ENCODE results near the gene MDFIC.

The MDFIC gene

DNA sequence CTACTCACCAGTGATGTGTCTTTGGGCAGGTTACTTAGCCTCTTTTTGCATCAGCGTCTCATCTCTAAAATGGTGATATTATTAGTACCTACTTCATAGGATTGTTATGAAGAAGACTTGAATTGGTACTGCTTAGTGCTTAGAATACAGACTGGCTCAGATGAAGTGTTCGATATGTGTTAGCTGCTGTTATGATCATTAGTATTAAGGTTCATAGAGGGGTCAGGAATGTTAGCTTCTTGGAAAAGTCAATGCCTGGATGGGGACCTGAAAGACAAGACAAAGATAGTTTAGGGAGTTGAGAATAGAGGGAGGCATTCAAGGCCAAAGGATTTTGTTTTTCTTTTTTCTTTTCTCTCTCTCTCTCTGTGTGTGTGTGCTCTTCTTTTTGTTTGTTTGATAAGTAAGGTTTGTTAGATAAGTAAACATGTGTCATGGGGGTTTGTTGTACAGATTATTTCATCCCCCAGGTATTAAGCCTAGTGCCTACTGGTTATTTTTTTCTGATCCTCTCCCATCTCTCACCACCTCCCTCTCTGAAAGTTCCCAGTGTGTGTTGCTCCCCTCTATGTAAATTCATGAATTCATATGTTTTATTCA is 63.3 kb downstream of the MDFIC start:
- peaks cover 99% of the 10 kb centered on the region for H3K79me2 ChIP-seq (ENCODE audit: low read length)
- peaks cover 36% of the 10 kb centered on the region for H3K4me1 ChIP-seq (ENCODE audit: low read length)
- H3K9ac ChIP-seq (ENCODE audit: low read length), result no peak overlapping the region
- H3K9me2 ChIP-seq (replicated peaks; ENCODE audit: insufficient read depth, low read length), result no peaks in the 10 kb centered on the region
- H3K27ac ChIP-seq (ENCODE audit: low read length), result no peak overlapping the region
- no peak overlapping the region for H2AFZ ChIP-seq (ENCODE audit: low read length)
- peaks cover 28% of the 10 kb centered on the region for H3K36me3 ChIP-seq (replicated peaks; ENCODE audit: insufficient read depth, low read length)
- no peaks in the 10 kb centered on the region for H4K20me1 ChIP-seq (ENCODE audit: insufficient read depth, low read length)
- H3K4me2 ChIP-seq (ENCODE audit: low read depth, low read length), result no peak overlapping the region
- H3K4me3 ChIP-seq (ENCODE audit: low read length), result no peak overlapping the region
- DNase-seq, result no peak
- H3K27me3 ChIP-seq (replicated peaks; ENCODE audit: insufficient read depth, low read length), result no peaks in the 10 kb centered on the region
- no peaks in the 10 kb centered on the region for H3K9me3 ChIP-seq (replicated peaks; ENCODE audit: insufficient read depth, low read length)
- TF ChIP-seq, protein P1, sequence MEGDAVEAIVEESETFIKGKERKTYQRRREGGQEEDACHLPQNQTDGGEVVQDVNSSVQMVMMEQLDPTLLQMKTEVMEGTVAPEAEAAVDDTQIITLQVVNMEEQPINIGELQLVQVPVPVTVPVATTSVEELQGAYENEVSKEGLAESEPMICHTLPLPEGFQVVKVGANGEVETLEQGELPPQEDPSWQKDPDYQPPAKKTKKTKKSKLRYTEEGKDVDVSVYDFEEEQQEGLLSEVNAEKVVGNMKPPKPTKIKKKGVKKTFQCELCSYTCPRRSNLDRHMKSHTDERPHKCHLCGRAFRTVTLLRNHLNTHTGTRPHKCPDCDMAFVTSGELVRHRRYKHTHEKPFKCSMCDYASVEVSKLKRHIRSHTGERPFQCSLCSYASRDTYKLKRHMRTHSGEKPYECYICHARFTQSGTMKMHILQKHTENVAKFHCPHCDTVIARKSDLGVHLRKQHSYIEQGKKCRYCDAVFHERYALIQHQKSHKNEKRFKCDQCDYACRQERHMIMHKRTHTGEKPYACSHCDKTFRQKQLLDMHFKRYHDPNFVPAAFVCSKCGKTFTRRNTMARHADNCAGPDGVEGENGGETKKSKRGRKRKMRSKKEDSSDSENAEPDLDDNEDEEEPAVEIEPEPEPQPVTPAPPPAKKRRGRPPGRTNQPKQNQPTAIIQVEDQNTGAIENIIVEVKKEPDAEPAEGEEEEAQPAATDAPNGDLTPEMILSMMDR (IDR thresholded peaks at IDR 0.05; ENCODE audit: low read length), result no peak
- TF ChIP-seq EZH2phosphoT487 (IDR thresholded peaks at IDR 0.05; ENCODE audit: low read length), result no peak
- no peak for TF ChIP-seq EZH2 (optimal IDR thresholded peaks at IDR 0.05; ENCODE audit: low read depth, low read length)
- peaks cover 27% of the 10 kb centered on the region for H3F3A ChIP-seq (ENCODE audit: insufficient read depth, low read length)

DNA sequence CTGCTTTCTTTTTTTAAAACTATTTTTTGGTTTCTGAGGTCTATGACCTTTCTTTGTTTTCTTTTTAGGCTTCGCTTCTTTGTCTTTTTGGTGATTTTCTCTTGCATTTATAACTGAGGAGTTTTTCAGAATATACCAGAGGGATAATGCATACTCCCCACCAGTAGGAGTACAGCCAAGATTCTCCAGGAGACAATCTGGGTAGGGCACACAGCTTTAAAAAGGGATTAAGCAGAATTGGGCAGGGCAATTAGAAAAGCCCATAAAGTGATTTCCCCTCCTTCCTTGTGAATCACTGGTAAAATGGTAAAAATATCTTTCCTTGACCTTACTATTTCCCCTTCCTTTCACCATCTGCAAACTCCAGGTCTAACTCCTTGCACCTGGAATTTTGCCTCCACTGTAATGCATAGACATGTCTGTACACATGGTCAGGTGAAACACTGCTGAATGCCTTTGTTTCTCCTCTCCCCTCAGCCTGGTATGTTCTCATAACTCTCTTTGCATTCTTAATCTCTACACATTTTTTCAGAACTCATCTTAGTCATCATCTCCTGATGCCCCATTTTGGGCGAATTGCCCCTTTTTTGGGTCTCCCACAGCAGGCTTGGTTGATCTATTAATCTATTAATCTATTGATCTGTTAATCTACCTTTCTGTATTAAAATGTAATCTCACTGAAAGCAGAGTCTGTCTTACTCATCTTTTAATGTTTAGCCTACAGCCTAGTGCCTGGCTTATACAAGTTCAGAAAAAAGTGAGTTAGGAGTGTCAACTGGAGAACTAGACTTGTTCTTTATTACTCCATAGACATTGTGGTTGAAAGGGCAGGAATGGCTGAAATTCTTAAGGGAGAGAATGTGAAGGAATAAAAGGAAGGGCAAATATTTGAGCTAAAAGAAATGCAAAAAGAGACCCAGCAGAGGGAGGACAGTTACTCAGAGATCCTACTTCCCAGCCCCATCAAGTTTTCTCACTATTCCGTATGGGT is 64.6 kb downstream of the MDFIC start:
- no peak overlapping the region for H3K27ac ChIP-seq (ENCODE audit: low read length)
- no peak overlapping the region for H3K4me2 ChIP-seq (ENCODE audit: low read depth, low read length)
- H3K36me3 ChIP-seq (replicated peaks; ENCODE audit: insufficient read depth, low read length), result peaks cover 29% of the 10 kb centered on the region
- H3K4me3 ChIP-seq (ENCODE audit: low read length), result no peak overlapping the region
- no peak overlapping the region for H3K9ac ChIP-seq (ENCODE audit: low read length)
- no peak for DNase-seq
- no peaks in the 10 kb centered on the region for H4K20me1 ChIP-seq (ENCODE audit: insufficient read depth, low read length)
- no peak overlapping the region for H2AFZ ChIP-seq (ENCODE audit: low read length)
- TF ChIP-seq EZH2 (optimal IDR thresholded peaks at IDR 0.05; ENCODE audit: low read depth, low read length) (no peak), EZH2phosphoT487 (IDR thresholded peaks at IDR 0.05; ENCODE audit: low read length) (no peak)
- TF ChIP-seq, protein P1 (IDR thresholded peaks at IDR 0.05; ENCODE audit: low read length), result no peak
- peaks cover 89% of the 10 kb centered on the region for H3K79me2 ChIP-seq (ENCODE audit: low read length)
- H3K4me1 ChIP-seq (ENCODE audit: low read length), result peaks cover 23% of the 10 kb centered on the region
- H3K9me2 ChIP-seq (replicated peaks; ENCODE audit: insufficient read depth, low read length), result no peaks in the 10 kb centered on the region
- H3K27me3 ChIP-seq (replicated peaks; ENCODE audit: insufficient read depth, low read length), result no peaks in the 10 kb centered on the region
- no peaks in the 10 kb centered on the region for H3K9me3 ChIP-seq (replicated peaks; ENCODE audit: insufficient read depth, low read length)
- H3F3A ChIP-seq (ENCODE audit: insufficient read depth, low read length), result peaks cover 15% of the 10 kb centered on the region

DNA sequence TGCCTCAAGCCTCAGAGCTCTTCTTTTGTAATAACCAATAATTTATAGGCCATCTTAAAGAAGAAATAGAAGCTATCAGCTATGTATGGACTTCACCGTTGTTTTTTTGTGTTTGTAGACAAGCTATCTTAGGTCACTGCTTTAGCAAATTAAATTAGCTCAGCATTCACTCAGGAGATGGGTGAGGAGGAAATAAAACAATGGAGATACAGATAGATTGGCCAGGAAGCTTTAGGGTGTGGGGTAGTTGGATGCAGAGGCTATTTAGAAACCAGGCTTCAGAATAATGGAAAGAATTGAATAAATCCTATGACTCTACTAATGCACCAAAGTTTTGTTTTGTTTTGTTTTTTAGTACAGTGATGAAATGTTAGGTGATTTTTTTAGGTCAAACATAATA is 66.1 kb downstream of the MDFIC start:
- Histone ChIP-seq H4K20me1 (ENCODE audit: insufficient read depth, low read length) (no peaks in the 10 kb centered on the region), H3K27ac (ENCODE audit: low read length) (no peak overlapping the region), H3K79me2 (ENCODE audit: low read length) (peaks cover 78% of the 10 kb centered on the region), H3K4me2 (ENCODE audit: low read depth, low read length) (no peak overlapping the region), H3K4me3 (ENCODE audit: low read length) (no peak overlapping the region), H3K4me1 (ENCODE audit: low read length) (peaks cover 13% of the 10 kb centered on the region), H3K9ac (ENCODE audit: low read length) (no peak overlapping the region), H3K36me3 (replicated peaks; ENCODE audit: insufficient read depth, low read length) (peaks cover 29% of the 10 kb centered on the region), H2AFZ (ENCODE audit: low read length) (no peak overlapping the region), H3F3A (ENCODE audit: insufficient read depth, low read length) (peaks cover 7% of the 10 kb centered on the region; the same call in 1 of the 2 replicates), H3K27me3 (replicated peaks; ENCODE audit: insufficient read depth, low read length) (no peaks in the 10 kb centered on the region), H3K9me2 (replicated peaks; ENCODE audit: insufficient read depth, low read length) (no peaks in the 10 kb centered on the region), H3K9me3 (replicated peaks; ENCODE audit: insufficient read depth, low read length) (no peaks in the 10 kb centered on the region)
- DNase-seq, result no peak
- TF ChIP-seq EZH2phosphoT487 (IDR thresholded peaks at IDR 0.05; ENCODE audit: low read length) (no peak), EZH2 (optimal IDR thresholded peaks at IDR 0.05; ENCODE audit: low read depth, low read length) (no peak)
- TF ChIP-seq, protein P1 (IDR thresholded peaks at IDR 0.05; ENCODE audit: low read length), result no peak

Data from MM.1S (cell line).